Neural cell (in vitro differentiated cells): Measurements from ENCODE around the gene FHAD1.

Source experiments
- EP300 ChIP-seq: fragments of 450-650 bp; conservative IDR thresholded peaks from 2 replicates; pipeline ENCODE4 v1.6.1; 2014; ENCODE audit warnings: antibody characterized with exemption, mild to moderate bottlenecking, moderate library complexity; ENCODE audit not compliant: poor library complexity, severe bottlenecking
- EZH2 ChIP-seq: fragments of 200-600, 300-800 bp; shearing (Covaris generic), sonication (generic); IDR thresholded peaks from 2 replicates; pipeline ENCODE4 v1.6.1; 2014; ENCODE audit warnings: antibody characterized with exemption, low read length, borderline replicate concordance, mild to moderate bottlenecking; ENCODE audit not compliant: insufficient read depth, poor library complexity, severe bottlenecking
- MXI1 ChIP-seq: fragments of 450-650 bp; conservative IDR thresholded peaks from 2 replicates; pipeline ENCODE4 v1.6.1; 2014; ENCODE audit warnings: antibody characterized with exemption, mild to moderate bottlenecking; ENCODE audit not compliant: poor library complexity, severe bottlenecking
- POLR2AphosphoS5 ChIP-seq: IDR thresholded peaks from 2 replicates; pipeline ENCODE4 v1.6.1; 2012
- RAD21 ChIP-seq: fragments of 450-650 bp; conservative IDR thresholded peaks from 2 replicates; pipeline ENCODE4 v1.6.1; 2014; ENCODE audit warnings: antibody characterized with exemption, mild to moderate bottlenecking, moderate library complexity
- SMC3 ChIP-seq: fragments of 450-650 bp; conservative IDR thresholded peaks from 2 replicates; pipeline ENCODE4 v1.6.1; 2014; ENCODE audit warnings: antibody characterized with exemption, mild to moderate bottlenecking, moderate library complexity; ENCODE audit not compliant: poor library complexity
- TAF1 ChIP-seq: IDR thresholded peaks from 2 replicates; pipeline ENCODE4 v1.6.1; 2012; ENCODE audit warnings: low read depth
- TF ChIP-seq, protein P1 (sequence below): fragments of 450-650 bp; IDR thresholded peaks from 2 replicates; pipeline ENCODE4 v1.5.1; 2014; ENCODE audit warnings: antibody characterized with exemption, mild to moderate bottlenecking, moderate library complexity; ENCODE audit not compliant: poor library complexity, severe bottlenecking
- TF ChIP-seq, protein P2 (sequence below): IDR thresholded peaks from 2 replicates; pipeline ENCODE4 v1.6.1; 2012; ENCODE audit warnings: borderline replicate concordance

DNA sequence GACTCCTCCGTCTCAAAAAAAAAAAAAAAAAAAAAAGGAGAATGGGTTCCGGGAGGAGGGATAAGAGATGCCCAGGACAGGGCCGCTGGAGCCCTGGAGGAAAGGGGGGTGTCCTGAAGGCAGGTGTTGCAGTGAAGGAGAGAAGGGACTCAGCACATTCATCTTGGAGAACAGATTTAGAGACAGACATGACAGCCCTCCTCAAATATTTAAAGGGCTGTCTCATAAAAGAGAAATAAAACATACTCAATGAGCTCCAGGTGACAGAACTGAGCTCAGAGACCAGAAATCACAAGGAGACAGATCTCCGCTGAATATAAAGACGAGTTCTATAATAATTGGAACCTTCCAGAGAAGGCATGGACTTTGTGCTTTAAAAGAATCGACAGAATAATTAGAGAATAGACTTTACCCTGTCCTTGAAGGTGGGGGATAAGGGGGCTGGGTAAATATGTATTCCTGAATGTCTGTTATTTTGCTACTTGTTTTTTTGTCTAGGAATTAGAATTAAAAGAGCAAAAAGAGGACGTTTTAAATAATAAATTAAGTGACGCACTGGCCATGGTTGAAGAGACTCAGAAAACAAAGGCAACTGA lies 110.7 kb downstream of the FHAD1 start:
- TF ChIP-seq EZH2 (no peak), EP300 (no peak), POLR2AphosphoS5 (no peak), RAD21 (no peak), TAF1 (no peak), SMC3 (no peak), MXI1 (no peak)
- TF ChIP-seq, protein P1, sequence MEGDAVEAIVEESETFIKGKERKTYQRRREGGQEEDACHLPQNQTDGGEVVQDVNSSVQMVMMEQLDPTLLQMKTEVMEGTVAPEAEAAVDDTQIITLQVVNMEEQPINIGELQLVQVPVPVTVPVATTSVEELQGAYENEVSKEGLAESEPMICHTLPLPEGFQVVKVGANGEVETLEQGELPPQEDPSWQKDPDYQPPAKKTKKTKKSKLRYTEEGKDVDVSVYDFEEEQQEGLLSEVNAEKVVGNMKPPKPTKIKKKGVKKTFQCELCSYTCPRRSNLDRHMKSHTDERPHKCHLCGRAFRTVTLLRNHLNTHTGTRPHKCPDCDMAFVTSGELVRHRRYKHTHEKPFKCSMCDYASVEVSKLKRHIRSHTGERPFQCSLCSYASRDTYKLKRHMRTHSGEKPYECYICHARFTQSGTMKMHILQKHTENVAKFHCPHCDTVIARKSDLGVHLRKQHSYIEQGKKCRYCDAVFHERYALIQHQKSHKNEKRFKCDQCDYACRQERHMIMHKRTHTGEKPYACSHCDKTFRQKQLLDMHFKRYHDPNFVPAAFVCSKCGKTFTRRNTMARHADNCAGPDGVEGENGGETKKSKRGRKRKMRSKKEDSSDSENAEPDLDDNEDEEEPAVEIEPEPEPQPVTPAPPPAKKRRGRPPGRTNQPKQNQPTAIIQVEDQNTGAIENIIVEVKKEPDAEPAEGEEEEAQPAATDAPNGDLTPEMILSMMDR, result no peak
- TF ChIP-seq, protein P2, sequence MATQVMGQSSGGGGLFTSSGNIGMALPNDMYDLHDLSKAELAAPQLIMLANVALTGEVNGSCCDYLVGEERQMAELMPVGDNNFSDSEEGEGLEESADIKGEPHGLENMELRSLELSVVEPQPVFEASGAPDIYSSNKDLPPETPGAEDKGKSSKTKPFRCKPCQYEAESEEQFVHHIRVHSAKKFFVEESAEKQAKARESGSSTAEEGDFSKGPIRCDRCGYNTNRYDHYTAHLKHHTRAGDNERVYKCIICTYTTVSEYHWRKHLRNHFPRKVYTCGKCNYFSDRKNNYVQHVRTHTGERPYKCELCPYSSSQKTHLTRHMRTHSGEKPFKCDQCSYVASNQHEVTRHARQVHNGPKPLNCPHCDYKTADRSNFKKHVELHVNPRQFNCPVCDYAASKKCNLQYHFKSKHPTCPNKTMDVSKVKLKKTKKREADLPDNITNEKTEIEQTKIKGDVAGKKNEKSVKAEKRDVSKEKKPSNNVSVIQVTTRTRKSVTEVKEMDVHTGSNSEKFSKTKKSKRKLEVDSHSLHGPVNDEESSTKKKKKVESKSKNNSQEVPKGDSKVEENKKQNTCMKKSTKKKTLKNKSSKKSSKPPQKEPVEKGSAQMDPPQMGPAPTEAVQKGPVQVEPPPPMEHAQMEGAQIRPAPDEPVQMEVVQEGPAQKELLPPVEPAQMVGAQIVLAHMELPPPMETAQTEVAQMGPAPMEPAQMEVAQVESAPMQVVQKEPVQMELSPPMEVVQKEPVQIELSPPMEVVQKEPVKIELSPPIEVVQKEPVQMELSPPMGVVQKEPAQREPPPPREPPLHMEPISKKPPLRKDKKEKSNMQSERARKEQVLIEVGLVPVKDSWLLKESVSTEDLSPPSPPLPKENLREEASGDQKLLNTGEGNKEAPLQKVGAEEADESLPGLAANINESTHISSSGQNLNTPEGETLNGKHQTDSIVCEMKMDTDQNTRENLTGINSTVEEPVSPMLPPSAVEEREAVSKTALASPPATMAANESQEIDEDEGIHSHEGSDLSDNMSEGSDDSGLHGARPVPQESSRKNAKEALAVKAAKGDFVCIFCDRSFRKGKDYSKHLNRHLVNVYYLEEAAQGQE, result no peak
